GM18526 (cell line): ENCODE measurements around the gene CRTAC1.

ENCODE experiments used
- POLR2A ChIP-seq: IDR thresholded peaks from 3 replicates; pipeline ENCODE4 v1.6.1; 2011; ENCODE audit not compliant: insufficient read length; ENCODE audit errors: extremely low read depth

CRTAC1 gene, protein sequence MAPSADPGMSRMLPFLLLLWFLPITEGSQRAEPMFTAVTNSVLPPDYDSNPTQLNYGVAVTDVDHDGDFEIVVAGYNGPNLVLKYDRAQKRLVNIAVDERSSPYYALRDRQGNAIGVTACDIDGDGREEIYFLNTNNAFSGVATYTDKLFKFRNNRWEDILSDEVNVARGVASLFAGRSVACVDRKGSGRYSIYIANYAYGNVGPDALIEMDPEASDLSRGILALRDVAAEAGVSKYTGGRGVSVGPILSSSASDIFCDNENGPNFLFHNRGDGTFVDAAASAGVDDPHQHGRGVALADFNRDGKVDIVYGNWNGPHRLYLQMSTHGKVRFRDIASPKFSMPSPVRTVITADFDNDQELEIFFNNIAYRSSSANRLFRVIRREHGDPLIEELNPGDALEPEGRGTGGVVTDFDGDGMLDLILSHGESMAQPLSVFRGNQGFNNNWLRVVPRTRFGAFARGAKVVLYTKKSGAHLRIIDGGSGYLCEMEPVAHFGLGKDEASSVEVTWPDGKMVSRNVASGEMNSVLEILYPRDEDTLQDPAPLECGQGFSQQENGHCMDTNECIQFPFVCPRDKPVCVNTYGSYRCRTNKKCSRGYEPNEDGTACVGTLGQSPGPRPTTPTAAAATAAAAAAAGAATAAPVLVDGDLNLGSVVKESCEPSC

DNA sequence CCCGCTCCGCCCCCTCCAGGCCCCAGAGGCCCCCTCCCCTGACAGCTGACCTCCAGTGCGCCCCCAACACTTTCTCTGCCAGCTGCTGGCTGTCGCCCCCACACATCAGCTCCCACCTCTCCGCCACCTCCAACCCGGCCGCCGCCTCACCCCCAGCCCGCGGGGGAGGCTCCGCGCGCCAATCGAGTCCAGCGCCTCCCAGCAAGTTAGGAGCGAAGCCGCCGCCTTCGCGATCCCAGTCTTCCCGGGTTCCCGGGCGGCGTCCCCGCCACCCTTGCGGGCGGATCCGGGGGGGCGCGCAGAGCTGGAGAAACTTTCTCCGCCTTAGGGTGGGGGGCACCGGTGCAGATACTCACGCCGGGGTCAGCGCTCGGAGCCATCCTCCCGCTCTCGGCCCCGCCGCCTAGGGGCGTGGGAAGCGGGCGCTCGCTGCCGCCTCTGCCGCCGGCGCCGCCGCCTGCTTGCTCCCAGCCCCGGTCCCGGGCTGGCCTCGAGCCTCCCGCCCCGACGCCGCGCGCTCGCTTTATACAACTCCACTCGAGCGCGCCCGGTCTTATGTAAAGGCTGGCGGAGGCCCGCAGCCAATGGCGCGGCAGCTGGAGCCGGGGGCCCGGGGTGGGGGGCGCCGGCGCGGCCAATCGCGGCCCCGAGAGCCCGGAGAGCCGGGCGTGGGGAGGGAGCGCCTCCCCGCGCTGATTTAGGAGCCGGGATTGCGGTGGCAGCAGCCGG, at the start of gene CRTAC1:
Gene CRTAC1 (minus strand): TSS at position 529 of the 729 bp plus-strand sequence. CDS start 149 bp downstream, at position 380.
- no peak for TF ChIP-seq POLR2A

- TF ChIP-seq POLR2A: no peak
These were observed 48.4 kb upstream of the CRTAC1 start for GRCh38 chr10:98078774-98079173.

DNA sequence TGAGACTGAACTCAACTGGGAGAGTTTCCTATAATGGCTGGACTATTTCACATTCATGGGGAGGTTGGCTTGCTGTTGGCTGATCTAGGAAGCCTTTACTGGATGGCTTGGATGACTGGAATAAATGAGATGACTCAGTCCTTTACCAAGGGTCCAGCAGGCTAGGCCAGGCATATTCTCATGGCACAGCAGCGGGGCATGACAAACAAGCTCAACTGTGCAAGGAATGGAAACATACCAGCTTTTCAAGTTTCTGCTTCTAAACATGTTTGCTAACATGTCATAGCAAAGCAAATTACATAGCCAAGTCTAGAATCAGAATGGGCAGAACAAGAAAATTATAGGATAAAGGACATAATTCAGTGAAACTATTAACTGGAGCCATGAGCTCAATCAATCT, 46.8 kb upstream of the CRTAC1 start:
- TF ChIP-seq POLR2A: no peak

- no peak for TF ChIP-seq POLR2A
These were observed 45.7 kb upstream of the CRTAC1 start for GRCh38 chr10:98076086-98076485.

DNA sequence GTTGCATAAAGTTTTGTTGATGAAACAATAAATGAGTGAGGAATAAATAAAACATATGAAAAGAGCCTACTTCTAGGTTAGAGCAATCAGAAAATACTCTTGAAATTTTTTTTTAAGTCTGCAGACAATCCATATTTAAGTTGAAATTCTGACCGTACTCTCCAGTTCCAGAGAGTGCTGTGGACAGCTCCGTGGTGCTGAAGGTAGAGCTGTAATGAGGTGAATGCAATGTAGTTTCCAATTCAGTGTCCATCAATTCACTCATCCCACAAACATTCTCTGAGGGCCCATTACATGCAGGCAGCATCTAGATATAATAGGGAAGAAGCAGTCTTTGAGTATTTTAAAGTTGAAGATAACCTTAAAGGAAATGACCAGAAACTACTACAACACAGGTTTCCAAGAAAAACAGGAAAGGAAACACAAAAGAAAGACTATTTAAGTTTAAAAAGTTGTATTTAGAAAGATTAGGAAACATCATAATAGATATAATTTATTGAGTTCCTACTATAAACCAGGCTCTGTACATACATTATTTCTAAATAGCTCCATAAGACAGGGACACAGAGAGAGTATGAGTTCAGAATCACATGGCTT, 44.0 kb upstream of the CRTAC1 start:
- TF ChIP-seq POLR2A: no peak

DNA sequence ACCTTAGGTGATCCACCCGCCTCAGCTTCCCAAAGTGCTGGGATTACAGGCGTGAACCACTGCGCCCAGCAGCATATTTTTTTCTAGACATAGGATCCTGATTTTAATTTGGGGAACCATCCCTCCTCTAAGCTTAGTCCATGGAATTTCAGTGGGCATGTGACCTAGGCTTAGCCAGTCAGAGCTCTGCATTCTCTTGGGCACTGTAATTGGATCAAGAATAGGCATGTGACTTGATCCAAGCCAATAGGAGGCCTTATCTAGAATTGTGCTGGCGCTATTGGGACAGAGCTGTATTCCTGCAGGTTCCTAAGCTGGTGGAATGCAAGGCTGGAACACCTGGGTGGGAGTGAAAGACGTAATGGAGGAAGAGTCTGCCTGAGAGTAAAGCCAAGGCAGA, 36.7 kb upstream of the CRTAC1 start:
- no peak for TF ChIP-seq POLR2A

DNA sequence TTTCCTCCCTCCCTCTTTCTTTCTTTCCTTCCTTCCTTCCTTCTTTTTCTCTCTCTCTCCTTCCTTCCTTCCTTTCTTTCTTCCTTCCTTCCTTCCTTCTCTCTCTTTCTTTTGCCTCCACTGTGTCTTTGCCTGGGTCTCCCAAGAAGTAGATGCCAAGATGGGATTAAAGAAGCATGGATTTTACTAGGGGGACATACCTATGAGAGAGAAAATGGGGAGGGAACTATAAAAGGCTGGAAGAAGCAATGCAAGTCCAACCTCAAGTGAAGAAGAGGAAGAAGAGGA, 33.3 kb upstream of the CRTAC1 start:
- no peak for TF ChIP-seq POLR2A

DNA sequence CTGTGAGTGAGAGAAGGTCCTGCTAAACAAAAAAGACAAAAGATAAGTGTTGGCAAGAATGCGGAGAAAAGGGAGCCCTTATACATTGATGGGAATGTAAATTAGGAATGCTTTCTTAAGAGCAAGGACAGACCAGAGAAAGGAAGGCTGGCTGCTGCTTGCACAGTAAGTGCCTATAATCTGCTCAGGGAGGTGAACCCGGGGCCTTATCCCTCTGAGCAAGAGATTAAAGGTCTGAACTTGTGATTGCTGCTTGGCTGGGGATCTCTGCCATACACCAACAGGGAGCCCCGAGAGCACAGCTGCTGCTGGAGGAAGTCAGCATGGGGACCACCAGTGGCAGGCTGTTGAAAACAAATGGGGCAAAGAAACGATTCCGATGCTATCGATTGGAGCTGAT, 32.0 kb upstream of the CRTAC1 start:
- TF ChIP-seq POLR2A: no peak

DNA sequence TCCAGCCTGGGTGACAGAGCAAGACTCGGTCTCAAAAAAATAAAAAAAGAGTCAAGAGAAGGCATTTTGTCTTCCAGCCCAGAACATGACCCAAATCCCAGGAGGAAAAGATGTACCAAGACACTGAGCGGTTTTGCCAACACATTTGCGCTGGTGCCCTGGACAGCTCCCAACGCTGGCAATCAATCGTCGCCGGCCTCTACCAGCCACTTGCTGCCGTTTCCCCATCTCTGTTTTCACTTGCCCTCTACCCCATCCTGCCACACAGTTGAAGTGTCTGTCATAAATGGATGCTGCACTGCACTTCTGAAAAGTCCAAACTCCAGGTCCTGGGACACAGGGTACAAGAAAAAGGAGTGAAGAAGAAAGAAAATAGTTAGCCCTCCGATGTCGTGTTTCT, 29.7 kb upstream of the CRTAC1 start:
- TF ChIP-seq POLR2A: no peak

DNA sequence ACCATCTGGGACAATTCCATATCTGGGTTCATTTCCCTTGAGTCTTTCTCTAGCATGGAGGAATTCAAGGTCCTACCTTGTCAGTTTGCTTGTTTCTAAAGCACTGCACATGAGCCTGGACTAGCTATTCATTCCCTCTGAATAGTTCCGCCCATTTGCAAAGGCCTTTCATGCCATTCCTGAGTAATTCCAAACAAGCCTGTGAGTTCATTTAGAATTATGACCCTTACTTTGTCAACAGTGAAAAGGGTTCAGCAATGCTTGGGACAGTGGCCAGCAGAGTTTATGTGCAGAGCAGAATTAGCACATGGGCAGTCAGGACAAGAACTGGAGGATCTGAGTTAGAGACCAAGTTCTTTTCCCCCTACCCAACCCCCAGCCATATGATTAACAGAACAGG, 27.9 kb upstream of the CRTAC1 start:
- no peak for TF ChIP-seq POLR2A

- no peak for TF ChIP-seq POLR2A
These were observed 25.6 kb upstream of the CRTAC1 start for GRCh38 chr10:98055841-98056516.

DNA sequence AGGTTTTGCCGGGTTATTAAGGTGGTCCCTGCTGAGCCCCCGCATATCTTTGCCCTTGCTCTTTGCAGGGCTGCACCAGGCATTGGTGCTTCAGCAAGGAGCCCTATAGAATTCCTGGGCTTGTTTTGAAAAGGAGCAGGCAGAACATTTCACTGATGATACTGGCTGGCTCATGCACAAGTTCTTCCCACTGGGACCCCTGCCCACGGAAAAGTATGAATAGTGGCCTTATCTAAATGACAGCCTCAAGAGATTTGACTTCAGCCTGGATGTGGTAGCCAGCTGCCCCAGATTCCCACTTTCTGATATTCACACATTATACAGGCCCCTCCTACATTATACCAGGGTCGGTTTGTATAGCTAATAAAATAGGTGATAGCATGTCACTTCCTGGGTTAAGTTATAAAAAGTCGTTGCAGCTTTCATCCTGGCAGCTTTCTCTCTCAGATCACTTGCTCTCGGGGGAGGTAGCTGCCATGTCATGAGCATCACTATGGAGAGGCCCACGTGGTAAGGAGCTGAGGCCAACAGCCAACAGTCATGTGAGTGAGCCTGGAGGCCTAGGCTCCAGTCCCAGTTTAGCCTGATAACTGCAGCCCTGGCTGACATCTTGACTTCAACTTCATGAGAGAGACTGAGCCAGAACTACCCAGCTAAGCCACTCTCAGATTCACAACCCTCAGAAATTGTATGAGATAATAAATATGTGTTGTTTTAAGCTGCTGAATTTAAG, 16.8 kb upstream of the CRTAC1 start:
- TF ChIP-seq POLR2A: no peak

GRCh38 chr10:98045785-98046389, 15.5 kb upstream of the CRTAC1 start:
- no peak for TF ChIP-seq POLR2A
